ENCODE data around the gene USP17L29. TPM values are rescaled to one million over a fixed set of nuclear protein-coding genes. Genes with fewer than 3 reads are reported as not detected.
A peak's percentile ranks its signal among the peaks of the same experiment; 100 is the strongest.
"Not testable (repeated sequence)": the region's sequence is repeated elsewhere in the genome, so short reads cannot be mapped to it uniquely, and the experiment has no call there.

The USP17L29 gene, protein sequence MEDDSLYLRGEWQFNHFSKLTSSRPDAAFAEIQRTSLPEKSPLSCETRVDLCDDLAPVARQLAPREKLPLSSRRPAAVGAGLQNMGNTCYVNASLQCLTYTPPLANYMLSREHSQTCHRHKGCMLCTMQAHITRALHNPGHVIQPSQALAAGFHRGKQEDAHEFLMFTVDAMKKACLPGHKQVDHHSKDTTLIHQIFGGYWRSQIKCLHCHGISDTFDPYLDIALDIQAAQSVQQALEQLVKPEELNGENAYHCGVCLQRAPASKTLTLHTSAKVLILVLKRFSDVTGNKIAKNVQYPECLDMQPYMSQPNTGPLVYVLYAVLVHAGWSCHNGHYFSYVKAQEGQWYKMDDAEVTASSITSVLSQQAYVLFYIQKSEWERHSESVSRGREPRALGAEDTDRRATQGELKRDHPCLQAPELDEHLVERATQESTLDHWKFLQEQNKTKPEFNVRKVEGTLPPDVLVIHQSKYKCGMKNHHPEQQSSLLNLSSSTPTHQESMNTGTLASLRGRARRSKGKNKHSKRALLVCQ
- total RNA-seq (not detected), polyA plus RNA-seq (not detected)
- long read RNA-seq, donor 1 = 0 reads
- long read RNA-seq, donor 2 = 0 reads
- long read RNA-seq, donor 3 = 0 reads

DNA sequence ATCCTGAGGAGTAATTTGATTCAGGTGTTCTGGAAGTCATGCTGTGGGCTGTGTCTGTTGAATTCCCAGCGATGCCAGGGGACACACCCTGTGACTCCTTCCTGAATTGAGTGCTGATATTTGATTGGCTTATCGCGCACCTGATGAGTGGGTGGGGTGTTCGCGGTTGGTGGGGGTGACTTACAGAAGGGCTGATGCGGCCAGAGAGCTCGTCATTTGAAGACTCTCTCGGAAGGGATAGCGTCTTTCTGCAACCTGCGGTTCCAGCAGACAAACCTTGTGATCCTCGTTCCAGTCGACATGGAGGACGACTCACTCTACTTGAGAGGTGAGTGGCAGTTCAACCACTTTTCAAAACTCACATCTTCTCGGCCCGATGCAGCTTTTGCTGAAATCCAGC lies at the start of gene USP17L29:
Gene USP17L29 (plus strand): TSS at position 301 of the 400 bp plus-strand sequence. CDS start 0 bp downstream, at position 301.
- H3K27ac ChIP-seq; intact Hi-C loops (cut with DNase I); H3K4me3 ChIP-seq; H3K9me3 ChIP-seq; DNase-seq; H3K4me1 ChIP-seq; H3K36me3 ChIP-seq; H3K27me3 ChIP-seq; ATAC-seq: not testable (repeated sequence)
- no CpG with 5 or more reads among the region's 15 CpGs for WGBS, 4 donors

DNA sequence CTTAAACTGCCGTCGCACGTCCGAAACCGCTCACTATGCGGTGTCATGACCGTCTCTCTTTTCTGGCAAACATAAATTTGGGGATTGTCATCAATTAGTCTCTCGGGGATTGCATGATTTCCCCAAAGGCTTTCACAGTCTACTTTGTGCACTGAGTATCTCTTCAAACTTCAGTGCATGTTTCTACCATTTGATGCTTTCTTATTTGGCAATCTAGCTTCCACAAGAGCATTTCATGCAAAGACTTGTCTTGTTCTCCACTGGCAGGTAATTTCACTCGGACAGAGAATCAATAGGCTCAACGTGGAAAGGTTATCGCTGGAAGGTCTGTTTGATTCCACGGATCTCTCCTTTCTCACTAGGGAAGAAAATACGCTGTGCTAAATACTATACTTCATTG lies 29.2 kb upstream of the USP17L29 start:
- H3K4me1 ChIP-seq; H3K4me3 ChIP-seq; H3K27me3 ChIP-seq; intact Hi-C loops (cut with DNase I); H3K27ac ChIP-seq; H3K9me3 ChIP-seq; H3K36me3 ChIP-seq; ATAC-seq; DNase-seq: not testable (repeated sequence)
- WGBS, 4 donors = 77 to 86% (median 85%) methylated on average over 1 to 5 of the region's 13 CpGs

DNA sequence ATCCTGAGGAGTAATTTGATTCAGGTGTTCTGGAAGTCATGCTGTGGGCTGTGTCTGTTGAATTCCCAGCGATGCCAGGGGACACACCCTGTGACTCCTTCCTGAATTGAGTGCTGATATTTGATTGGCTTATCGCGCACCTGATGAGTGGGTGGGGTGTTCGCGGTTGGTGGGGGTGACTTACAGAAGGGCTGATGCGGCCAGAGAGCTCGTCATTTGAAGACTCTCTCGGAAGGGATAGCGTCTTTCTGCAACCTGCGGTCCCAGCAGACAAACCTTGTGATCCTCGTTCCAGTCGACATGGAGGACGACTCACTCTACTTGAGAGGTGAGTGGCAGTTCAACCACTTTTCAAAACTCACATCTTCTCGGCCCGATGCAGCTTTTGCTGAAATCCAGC lies 28.6 kb upstream of the USP17L29 start, which contains the start of gene USP17L24:
Gene USP17L24 (plus strand): TSS at position 301 of the 400 bp plus-strand sequence. CDS start 0 bp downstream, at position 301.
- H3K9me3 ChIP-seq; H3K36me3 ChIP-seq; H3K4me1 ChIP-seq; H3K27me3 ChIP-seq; intact Hi-C loops (cut with DNase I); H3K27ac ChIP-seq; DNase-seq; ATAC-seq; H3K4me3 ChIP-seq: not testable (repeated sequence)
- no CpG with 5 or more reads among the region's 15 CpGs for WGBS, 4 donors

DNA sequence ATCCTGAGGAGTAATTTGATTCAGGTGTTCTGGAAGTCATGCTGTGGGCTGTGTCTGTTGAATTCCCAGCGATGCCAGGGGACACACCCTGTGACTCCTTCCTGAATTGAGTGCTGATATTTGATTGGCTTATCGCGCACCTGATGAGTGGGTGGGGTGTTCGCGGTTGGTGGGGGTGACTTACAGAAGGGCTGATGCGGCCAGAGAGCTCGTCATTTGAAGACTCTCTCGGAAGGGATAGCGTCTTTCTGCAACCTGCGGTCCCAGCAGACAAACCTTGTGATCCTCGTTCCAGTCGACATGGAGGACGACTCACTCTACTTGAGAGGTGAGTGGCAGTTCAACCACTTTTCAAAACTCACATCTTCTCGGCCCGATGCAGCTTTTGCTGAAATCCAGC lies 23.8 kb upstream of the USP17L29 start, which contains the start of gene USP17L25:
Gene USP17L25 (plus strand): TSS at position 301 of the 400 bp plus-strand sequence. CDS start 0 bp downstream, at position 301.
- no CpG with 5 or more reads among the region's 15 CpGs for WGBS, 4 donors
- DNase-seq; H3K27me3 ChIP-seq; ATAC-seq; intact Hi-C loops (cut with DNase I); H3K36me3 ChIP-seq; H3K4me1 ChIP-seq; H3K4me3 ChIP-seq; H3K27ac ChIP-seq; H3K9me3 ChIP-seq: not testable (repeated sequence)

DNA sequence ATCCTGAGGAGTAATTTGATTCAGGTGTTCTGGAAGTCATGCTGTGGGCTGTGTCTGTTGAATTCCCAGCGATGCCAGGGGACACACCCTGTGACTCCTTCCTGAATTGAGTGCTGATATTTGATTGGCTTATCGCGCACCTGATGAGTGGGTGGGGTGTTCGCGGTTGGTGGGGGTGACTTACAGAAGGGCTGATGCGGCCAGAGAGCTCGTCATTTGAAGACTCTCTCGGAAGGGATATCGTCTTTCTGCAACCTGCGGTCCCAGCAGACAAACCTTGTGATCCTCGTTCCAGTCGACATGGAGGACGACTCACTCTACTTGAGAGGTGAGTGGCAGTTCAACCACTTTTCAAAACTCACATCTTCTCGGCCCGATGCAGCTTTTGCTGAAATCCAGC lies 19.1 kb upstream of the USP17L29 start, which contains the start of gene USP17L26:
Gene USP17L26 (plus strand): TSS at position 301 of the 400 bp plus-strand sequence. CDS start 0 bp downstream, at position 301.
- H3K4me3 ChIP-seq; H3K36me3 ChIP-seq; H3K9me3 ChIP-seq; intact Hi-C loops (cut with DNase I); H3K27ac ChIP-seq; H3K27me3 ChIP-seq; ATAC-seq; H3K4me1 ChIP-seq; DNase-seq: not testable (repeated sequence)
- WGBS, 4 donors = 94% methylated on average over 10 of the region's 15 CpGs; no CpG with 5 or more reads in 3 of the 4 donors

DNA sequence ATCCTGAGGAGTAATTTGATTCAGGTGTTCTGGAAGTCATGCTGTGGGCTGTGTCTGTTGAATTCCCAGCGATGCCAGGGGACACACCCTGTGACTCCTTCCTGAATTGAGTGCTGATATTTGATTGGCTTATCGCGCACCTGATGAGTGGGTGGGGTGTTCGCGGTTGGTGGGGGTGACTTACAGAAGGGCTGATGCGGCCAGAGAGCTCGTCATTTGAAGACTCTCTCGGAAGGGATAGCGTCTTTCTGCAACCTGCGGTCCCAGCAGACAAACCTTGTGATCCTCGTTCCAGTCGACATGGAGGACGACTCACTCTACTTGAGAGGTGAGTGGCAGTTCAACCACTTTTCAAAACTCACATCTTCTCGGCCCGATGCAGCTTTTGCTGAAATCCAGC lies 14.3 kb upstream of the USP17L29 start, which contains the start of gene USP17L5:
Gene USP17L5 (plus strand): TSS at position 301 of the 400 bp plus-strand sequence. CDS start 0 bp downstream, at position 301.
- H3K4me3 ChIP-seq; H3K9me3 ChIP-seq; H3K36me3 ChIP-seq; H3K27ac ChIP-seq; DNase-seq; intact Hi-C loops (cut with DNase I); ATAC-seq; H3K27me3 ChIP-seq; H3K4me1 ChIP-seq: not testable (repeated sequence)
- no CpG with 5 or more reads among the region's 15 CpGs for WGBS, 4 donors

DNA sequence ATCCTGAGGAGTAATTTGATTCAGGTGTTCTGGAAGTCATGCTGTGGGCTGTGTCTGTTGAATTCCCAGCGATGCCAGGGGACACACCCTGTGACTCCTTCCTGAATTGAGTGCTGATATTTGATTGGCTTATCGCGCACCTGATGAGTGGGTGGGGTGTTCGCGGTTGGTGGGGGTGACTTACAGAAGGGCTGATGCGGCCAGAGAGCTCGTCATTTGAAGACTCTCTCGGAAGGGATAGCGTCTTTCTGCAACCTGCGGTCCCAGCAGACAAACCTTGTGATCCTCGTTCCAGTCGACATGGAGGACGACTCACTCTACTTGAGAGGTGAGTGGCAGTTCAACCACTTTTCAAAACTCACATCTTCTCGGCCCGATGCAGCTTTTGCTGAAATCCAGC lies 9.6 kb upstream of the USP17L29 start, which contains the start of gene USP17L27:
Gene USP17L27 (plus strand): TSS at position 301 of the 400 bp plus-strand sequence. CDS start 0 bp downstream, at position 301.
- H3K4me1 ChIP-seq; intact Hi-C loops (cut with DNase I); H3K27ac ChIP-seq; ATAC-seq; H3K9me3 ChIP-seq; H3K36me3 ChIP-seq; DNase-seq; H3K4me3 ChIP-seq; H3K27me3 ChIP-seq: not testable (repeated sequence)
- no CpG with 5 or more reads among the region's 15 CpGs for WGBS, 4 donors

DNA sequence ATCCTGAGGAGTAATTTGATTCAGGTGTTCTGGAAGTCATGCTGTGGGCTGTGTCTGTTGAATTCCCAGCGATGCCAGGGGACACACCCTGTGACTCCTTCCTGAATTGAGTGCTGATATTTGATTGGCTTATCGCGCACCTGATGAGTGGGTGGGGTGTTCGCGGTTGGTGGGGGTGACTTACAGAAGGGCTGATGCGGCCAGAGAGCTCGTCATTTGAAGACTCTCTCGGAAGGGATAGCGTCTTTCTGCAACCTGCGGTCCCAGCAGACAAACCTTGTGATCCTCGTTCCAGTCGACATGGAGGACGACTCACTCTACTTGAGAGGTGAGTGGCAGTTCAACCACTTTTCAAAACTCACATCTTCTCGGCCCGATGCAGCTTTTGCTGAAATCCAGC lies 4.8 kb upstream of the USP17L29 start, which contains the start of gene USP17L28:
Gene USP17L28 (plus strand): TSS at position 301 of the 400 bp plus-strand sequence. CDS start 0 bp downstream, at position 301.
- H3K9me3 ChIP-seq; H3K27me3 ChIP-seq; ATAC-seq; intact Hi-C loops (cut with DNase I); H3K27ac ChIP-seq; H3K4me1 ChIP-seq; DNase-seq; H3K36me3 ChIP-seq; H3K4me3 ChIP-seq: not testable (repeated sequence)
- no CpG with 5 or more reads among the region's 15 CpGs for WGBS, 4 donors

DNA sequence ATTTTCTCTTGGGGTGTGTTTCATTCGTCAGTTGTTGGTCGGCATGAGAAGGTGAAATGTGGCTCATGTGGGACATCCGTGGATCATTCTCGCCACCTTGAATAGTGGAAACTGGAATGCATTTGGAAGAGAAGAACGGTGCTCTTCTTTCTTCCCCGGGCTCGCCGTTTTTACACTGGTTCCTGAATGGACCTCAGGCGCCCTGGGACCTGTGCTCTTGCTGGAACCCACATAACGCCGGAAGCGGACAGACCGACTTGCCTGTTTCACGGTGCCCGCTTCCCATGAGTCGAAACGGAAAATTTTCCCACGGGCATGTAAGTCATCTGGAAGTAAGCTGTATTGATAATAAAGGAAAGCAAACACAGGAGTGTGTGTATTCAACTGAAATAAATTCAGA lies 2.6 kb upstream of the USP17L29 start:
- ATAC-seq; intact Hi-C loops (cut with DNase I): not testable (repeated sequence)

DNA sequence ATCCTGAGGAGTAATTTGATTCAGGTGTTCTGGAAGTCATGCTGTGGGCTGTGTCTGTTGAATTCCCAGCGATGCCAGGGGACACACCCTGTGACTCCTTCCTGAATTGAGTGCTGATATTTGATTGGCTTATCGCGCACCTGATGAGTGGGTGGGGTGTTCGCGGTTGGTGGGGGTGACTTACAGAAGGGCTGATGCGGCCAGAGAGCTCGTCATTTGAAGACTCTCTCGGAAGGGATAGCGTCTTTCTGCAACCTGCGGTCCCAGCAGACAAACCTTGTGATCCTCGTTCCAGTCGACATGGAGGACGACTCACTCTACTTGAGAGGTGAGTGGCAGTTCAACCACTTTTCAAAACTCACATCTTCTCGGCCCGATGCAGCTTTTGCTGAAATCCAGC lies 9.4 kb downstream of the USP17L29 start, which contains the start of gene USP17L30:
Gene USP17L30 (plus strand): TSS at position 301 of the 400 bp plus-strand sequence. CDS start 0 bp downstream, at position 301.
- H3K9me3 ChIP-seq; H3K27me3 ChIP-seq; H3K36me3 ChIP-seq; ATAC-seq; H3K4me3 ChIP-seq; H3K4me1 ChIP-seq; H3K27ac ChIP-seq; intact Hi-C loops (cut with DNase I); DNase-seq: not testable (repeated sequence)
- no CpG with 5 or more reads among the region's 15 CpGs for WGBS, 4 donors

More for the DNA sequence above, 2.6 kb upstream of the USP17L29 start:
- WGBS, 4 donors = 92 to 95% methylated on average over 13 of the region's 18 CpGs; no CpG with 5 or more reads in 2 of the 4 donors
- not testable (repeated sequence) for H3K9me3 ChIP-seq, H3K4me3 ChIP-seq, H3K27me3 ChIP-seq, H3K4me1 ChIP-seq, H3K36me3 ChIP-seq, H3K27ac ChIP-seq
- peak in 1 of 5 donors; percentile 77 for DNase-seq
